Measurements from ENCODE around the gene TMEM165. TPM values are rescaled to one million over a fixed set of nuclear protein-coding genes. Genes with fewer than 3 reads are reported as not detected.

Gene TMEM165
- total RNA-seq, 4 donors from 2014 or later = 175 to 226 (median 189) TPM

DNA sequence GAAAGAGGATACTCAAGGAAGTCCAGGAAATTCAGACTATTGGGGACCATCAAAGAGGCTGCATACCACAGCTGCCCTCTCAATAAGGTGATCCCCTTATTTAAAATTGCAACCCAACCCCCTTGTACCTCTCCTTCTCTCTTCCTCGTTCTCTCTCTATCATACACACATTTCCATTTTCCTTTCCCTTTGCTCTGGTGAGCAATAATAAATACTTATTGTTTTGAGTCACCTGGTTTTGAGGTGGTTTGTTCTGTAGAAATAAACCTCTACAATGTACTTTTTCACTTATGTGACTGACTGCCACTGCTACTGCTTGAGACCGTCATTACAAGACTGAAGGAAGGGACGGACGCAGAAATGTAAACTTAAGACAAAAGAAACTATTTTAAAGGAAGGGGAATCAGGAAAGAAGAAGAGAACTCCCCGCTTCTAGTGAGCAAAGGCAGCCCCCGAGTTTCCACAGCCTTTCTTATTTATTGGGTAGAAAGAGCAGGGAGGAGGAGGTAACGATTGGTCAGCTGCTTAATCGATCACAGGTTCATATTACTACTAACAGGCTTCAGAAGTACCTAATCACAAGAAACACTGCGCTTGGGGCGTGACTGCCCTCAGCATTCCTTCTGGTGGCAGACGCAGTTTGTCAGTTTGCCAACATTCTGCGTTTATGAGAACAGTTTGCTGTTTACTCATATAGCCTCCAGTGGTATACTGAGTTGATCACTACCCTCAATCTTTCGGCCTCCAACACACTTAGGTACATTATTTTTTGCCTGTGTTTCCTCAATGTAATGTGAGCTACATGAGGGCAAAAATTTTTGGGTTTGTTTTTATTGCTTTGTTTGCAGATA, 16.9 kb upstream of the TMEM165 start:
- Histone ChIP-seq H3K4me3 (replicated peaks in 1 of 3) (no peak overlapping the region), H3K9me3 (no peaks in the 10 kb centered on the region), H3K36me3 (no peaks in the 10 kb centered on the region), H3K27ac (no peak overlapping the region), H3K4me1 (no peaks in the 10 kb centered on the region), H3K27me3 (no peaks in the 10 kb centered on the region)
- 86 to 88% methylated on average over 13 of the region's 13 CpGs for WGBS, 2 donors
- DNase-seq = no peak
- TF ChIP-seq, protein P1, sequence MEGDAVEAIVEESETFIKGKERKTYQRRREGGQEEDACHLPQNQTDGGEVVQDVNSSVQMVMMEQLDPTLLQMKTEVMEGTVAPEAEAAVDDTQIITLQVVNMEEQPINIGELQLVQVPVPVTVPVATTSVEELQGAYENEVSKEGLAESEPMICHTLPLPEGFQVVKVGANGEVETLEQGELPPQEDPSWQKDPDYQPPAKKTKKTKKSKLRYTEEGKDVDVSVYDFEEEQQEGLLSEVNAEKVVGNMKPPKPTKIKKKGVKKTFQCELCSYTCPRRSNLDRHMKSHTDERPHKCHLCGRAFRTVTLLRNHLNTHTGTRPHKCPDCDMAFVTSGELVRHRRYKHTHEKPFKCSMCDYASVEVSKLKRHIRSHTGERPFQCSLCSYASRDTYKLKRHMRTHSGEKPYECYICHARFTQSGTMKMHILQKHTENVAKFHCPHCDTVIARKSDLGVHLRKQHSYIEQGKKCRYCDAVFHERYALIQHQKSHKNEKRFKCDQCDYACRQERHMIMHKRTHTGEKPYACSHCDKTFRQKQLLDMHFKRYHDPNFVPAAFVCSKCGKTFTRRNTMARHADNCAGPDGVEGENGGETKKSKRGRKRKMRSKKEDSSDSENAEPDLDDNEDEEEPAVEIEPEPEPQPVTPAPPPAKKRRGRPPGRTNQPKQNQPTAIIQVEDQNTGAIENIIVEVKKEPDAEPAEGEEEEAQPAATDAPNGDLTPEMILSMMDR (IDR thresholded peaks at IDR 0.05) = no peak
- intact Hi-C loops (cut with DNase I) = no loop called here

DNA sequence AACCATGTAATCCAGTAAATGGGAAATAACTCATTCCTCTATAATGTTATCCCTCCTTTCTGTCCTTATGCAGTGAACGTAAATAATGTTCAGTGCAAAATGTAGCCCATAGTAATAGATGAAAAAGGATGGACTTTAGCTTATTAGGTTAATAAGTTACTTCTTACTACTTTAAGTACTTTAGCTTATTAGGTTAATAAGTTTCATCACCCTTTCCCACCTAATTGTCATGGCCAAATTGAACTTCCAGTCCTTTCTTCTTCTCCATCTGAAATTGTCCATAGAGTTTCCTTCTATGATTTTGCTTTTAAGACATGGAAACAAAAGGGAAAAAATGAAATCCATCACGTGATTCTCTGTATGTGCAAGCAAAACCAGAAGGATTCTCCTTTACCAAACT, 15.2 kb upstream of the TMEM165 start:
- Histone ChIP-seq H3K27me3 (no peaks in the 10 kb centered on the region), H3K36me3 (no peaks in the 10 kb centered on the region), H3K27ac (no peak overlapping the region), H3K4me3 (replicated peaks in 1 of 3) (no peak overlapping the region), H3K9me3 (no peaks in the 10 kb centered on the region), H3K4me1 (no peaks in the 10 kb centered on the region)
- WGBS, 2 donors = 80 to 84% methylated on average over 2 of the region's 2 CpGs
- TF ChIP-seq, protein P1 (IDR thresholded peaks at IDR 0.05) = no peak
- no peak for TF ChIP-seq POLR2A (IDR thresholded peaks at IDR 0.05)
- intact Hi-C loops (cut with DNase I) = no loop called here
- no peak for DNase-seq

DNA sequence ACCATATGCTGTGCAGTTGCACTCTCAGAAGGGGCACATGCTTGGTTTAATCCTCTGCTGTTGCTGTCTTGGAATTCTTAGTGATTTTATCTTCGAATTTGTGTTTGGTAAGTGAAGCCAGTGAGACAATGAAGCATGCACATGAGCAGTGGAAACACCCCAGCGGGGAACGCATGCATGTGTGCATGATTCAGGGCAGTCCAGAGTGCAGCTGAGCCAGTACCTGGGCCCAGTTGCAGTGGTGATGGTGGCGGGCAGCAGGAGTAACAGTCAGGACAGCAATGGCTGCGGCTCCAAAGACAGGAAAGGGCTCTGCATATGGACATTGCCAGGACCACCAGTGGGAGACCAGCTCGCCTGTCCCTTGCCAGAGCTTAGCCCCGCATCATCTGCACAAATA, 14.3 kb upstream of the TMEM165 start:
- no peak for DNase-seq
- H3K4me3 ChIP-seq (replicated peaks in 1 of 3) = no peak overlapping the region
- whole genome bisulfite sequencing, 2 donors = 87 to 93% methylated on average over 7 of the region's 7 CpGs

DNA sequence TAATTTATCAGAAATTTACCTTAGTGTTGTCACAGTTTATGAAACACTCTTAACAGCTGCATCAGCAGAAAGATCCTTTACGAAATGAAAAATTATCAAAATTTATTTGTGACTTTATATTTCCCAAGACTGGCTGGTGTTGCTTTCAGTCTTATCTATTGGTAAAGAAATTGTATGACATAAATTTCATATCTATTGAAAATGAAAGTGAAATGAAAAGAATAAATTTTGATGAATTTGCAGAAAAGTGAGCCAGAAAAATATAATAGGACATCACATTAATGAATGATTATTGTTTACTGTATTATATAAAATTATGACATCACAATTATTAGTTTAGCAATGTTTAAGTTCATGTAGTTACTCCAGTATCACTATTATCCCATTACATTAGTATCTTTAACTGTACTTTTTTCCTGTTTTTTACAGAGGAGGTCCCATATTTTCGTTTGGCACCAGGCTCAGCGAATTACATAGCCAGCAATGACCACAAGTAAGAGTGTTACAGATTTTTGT, 13.2 kb upstream of the TMEM165 start:
- Histone ChIP-seq H3K9me3 (no peaks in the 10 kb centered on the region), H3K4me1 (no peaks in the 10 kb centered on the region), H3K27me3 (no peaks in the 10 kb centered on the region), H3K4me3 (replicated peaks in 1 of 3) (no peak overlapping the region), H3K36me3 (no peaks in the 10 kb centered on the region), H3K27ac (no peak overlapping the region)
- intact Hi-C loops (cut with DNase I) = no loop called here
- no peak for DNase-seq
- WGBS, 2 donors = 90 to 92% methylated on average over 3 of the region's 3 CpGs
- no peak for TF ChIP-seq POLR2A (IDR thresholded peaks at IDR 0.05)
- TF ChIP-seq, protein P1 (IDR thresholded peaks at IDR 0.05) = no peak

More for the DNA sequence above, 14.3 kb upstream of the TMEM165 start:
- Histone ChIP-seq H3K27me3 (no peaks in the 10 kb centered on the region), H3K36me3 (no peaks in the 10 kb centered on the region), H3K27ac (no peak overlapping the region), H3K9me3 (no peaks in the 10 kb centered on the region), H3K4me1 (no peaks in the 10 kb centered on the region)
- intact Hi-C loops (cut with DNase I) = no loop called here
- TF ChIP-seq, protein P1 (IDR thresholded peaks at IDR 0.05) = no peak
- no peak for TF ChIP-seq POLR2A (IDR thresholded peaks at IDR 0.05)

DNA sequence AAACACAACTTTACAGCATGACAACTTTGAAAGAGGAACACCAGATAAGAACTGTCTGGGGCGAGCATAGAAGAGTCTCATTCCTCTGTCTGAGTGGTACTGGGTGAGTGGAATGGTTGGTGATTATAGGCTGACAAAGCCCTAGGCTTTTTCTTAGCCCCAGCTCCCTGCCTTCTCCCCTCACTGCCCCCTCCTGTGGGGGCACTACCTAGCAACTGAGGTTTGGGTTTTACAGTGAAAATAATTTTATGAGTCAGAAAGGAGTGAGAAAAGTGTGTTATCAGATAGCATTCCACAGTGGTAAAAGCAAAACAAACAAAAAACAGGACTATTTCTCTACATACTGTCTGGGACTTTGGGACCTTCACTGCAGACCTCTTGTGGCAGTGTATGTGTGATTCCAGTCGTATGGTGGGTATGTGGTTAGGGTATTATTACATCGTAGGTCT, 10.5 kb upstream of the TMEM165 start:
- Histone ChIP-seq H3K27me3 (no peaks in the 10 kb centered on the region), H3K36me3 (no peaks in the 10 kb centered on the region), H3K4me1 (no peaks in the 10 kb centered on the region), H3K4me3 (replicated peaks in 1 of 3) (no peak overlapping the region), H3K27ac (no peak overlapping the region), H3K9me3 (no peaks in the 10 kb centered on the region)
- no peak for DNase-seq
- TF ChIP-seq, protein P1 (IDR thresholded peaks at IDR 0.05) = no peak
- TF ChIP-seq POLR2A (IDR thresholded peaks at IDR 0.05) = no peak
- intact Hi-C loops (cut with DNase I) = no loop called here
- 69 to 76% methylated on average over 3 of the region's 3 CpGs for WGBS, 2 donors
